Activated naive CD4-positive, alpha-beta T cell treated with anti-CD3 and anti-CD28 coated beads, Interleukin-2, amount 10 ng/mL, durations not matched to agents 7 days and 5 days (primary cell): ENCODE results near the gene SMIM31.

Source experiments
- CTCF ChIA-PET: fragments of 350-600 bp; sonication (Branson Sonifier 250); formaldehyde crosslinking; loops from one replicate; lab custom pipeline; 2021; ENCODE audit warnings: antibody characterized with exemption; lab: Charles Lee
- DNase-seq: peaks from one replicate; pipeline ENCODE4 v3.0.0-alpha.2; 2020
- H3K27ac Mint-ChIP-seq: one replicate; pipeline ENCODE4 v1.8.0; 2021; ENCODE audit warnings: mild to moderate bottlenecking, moderate library complexity, mixed read lengths
- H3K27me3 Mint-ChIP-seq: one replicate; pipeline ENCODE4 v1.8.0; 2021; ENCODE audit warnings: mild to moderate bottlenecking, mixed read lengths
- H3K36me3 Mint-ChIP-seq: one replicate; pipeline ENCODE4 v1.8.0; 2021; ENCODE audit warnings: mixed read lengths
- H3K4me1 Mint-ChIP-seq: one replicate; pipeline ENCODE4 v1.8.0; 2021; ENCODE audit warnings: mixed read lengths
- H3K4me3 Mint-ChIP-seq: one replicate; pipeline ENCODE4 v1.8.0; 2021; ENCODE audit warnings: mild to moderate bottlenecking, moderate library complexity, mixed read lengths
- H3K9me3 Mint-ChIP-seq: one replicate; pipeline ENCODE4 v1.8.0; 2021; ENCODE audit warnings: mixed read lengths

Gene SMIM31

DNA sequence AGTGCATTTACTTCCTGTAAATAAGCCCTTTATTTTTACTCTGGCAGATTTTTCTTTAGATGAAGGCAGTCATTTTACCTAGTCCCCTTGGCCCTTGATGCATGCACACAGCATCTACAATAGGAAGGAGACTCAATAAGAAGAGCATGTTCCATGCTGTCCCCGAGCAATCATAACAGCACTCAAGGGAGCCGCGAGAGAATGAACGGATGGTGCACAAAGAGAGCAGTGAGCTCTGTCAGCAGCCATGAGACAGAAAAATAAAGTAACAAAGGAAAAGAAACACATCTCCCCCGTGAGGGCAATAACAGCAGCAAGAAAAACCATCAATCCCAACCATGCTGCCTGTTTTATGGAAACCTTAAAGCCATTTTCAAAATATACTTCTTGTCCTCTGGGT is 11.9 kb downstream of the SMIM31 start:
- H3K4me3 Mint-ChIP-seq, result no peak overlapping the region
- CTCF ChIA-PET, result no interaction called here
- no peaks in the 10 kb centered on the region for H3K4me1 Mint-ChIP-seq
- H3K9me3 Mint-ChIP-seq, result no peaks in the 10 kb centered on the region
- no peak for DNase-seq
- H3K27me3 Mint-ChIP-seq, result peaks cover 6% of the 10 kb centered on the region
- H3K36me3 Mint-ChIP-seq, result no peaks in the 10 kb centered on the region
- H3K27ac Mint-ChIP-seq, result no peak overlapping the region

DNA sequence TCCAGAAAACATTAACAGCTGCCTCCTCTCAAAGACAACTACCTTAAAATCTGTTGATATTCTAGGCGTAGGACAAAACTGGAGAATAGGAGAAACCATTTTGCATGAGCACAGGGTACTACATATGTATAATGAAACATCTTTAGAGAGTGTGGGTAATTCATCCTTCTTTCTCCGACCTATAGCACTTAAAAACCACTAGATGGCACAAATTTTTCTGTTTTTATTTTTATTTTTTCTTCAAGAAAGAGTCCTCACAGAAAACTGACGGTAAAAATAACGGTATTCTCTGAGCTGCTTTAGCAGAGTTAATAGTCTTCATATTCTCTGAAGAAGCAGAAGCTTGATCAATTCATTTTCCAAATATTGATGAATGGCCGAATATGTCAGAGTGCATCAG is 14.6 kb downstream of the SMIM31 start:
- peaks cover 6% of the 10 kb centered on the region for H3K27me3 Mint-ChIP-seq
- H3K9me3 Mint-ChIP-seq, result no peaks in the 10 kb centered on the region
- H3K4me1 Mint-ChIP-seq, result no peaks in the 10 kb centered on the region
- no peak for DNase-seq
- no peaks in the 10 kb centered on the region for H3K36me3 Mint-ChIP-seq
- H3K27ac Mint-ChIP-seq, result no peak overlapping the region
- H3K4me3 Mint-ChIP-seq, result no peak overlapping the region
- CTCF ChIA-PET, result interaction anchor here (0.6 to 3.0 kb wide), 7 partner anchors 8 to 697 kb away, joined by 3 to 9 read pairs (median 4); no protein-coding TSS in a partner anchor

GRCh38 chr4:164770010-164770724 is 16.2 kb downstream of the SMIM31 start:
- no peak for DNase-seq
- H3K4me3 Mint-ChIP-seq, result no peak overlapping the region
- no peaks in the 10 kb centered on the region for H3K4me1 Mint-ChIP-seq
- peaks cover 6% of the 10 kb centered on the region for H3K27me3 Mint-ChIP-seq
- H3K27ac Mint-ChIP-seq, result no peak overlapping the region
- H3K9me3 Mint-ChIP-seq, result no peaks in the 10 kb centered on the region
- CTCF ChIA-PET, result interaction anchor here (0.7 to 1.6 kb wide), 4 partner anchors 8 to 327 kb away, joined by 3 read pairs; no protein-coding TSS in a partner anchor
- H3K36me3 Mint-ChIP-seq, result no peaks in the 10 kb centered on the region

GRCh38 chr4:164771088-164771487 is 17.2 kb downstream of the SMIM31 start:
- Mint-ChIP-seq H3K9me3 (no peaks in the 10 kb centered on the region), H3K36me3 (no peaks in the 10 kb centered on the region), H3K27me3 (peaks cover 6% of the 10 kb centered on the region), H3K27ac (no peak overlapping the region), H3K4me1 (no peaks in the 10 kb centered on the region), H3K4me3 (no peak overlapping the region)
- DNase-seq, result no peak
- CTCF ChIA-PET, result interaction anchor here (1.6 kb wide), 1 partner anchor 15 kb away, joined by 3 read pairs; no protein-coding TSS in a partner anchor

DNA sequence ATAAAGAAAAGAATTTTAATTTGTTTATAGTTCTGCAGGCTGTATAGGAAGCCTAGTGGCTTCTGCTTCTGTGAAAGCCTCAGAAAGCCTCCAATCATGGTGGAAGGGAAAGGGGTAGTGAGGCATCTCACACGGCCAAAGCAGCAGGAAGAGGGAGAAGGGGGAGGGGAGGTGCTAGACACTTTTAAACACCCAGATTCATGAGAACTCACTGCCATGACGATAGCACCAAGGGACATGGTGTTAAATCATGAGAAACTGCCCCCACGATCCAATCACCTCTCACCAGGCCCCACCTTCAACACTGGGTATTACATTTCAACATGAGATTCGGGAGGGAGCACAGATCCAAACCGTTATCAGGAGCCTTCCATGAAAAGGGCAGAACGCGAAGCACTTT is 18.1 kb downstream of the SMIM31 start:
- no peaks in the 10 kb centered on the region for H3K9me3 Mint-ChIP-seq
- peaks cover 6% of the 10 kb centered on the region for H3K27me3 Mint-ChIP-seq
- H3K27ac Mint-ChIP-seq, result no peak overlapping the region
- CTCF ChIA-PET, result no interaction called here
- H3K4me1 Mint-ChIP-seq, result no peaks in the 10 kb centered on the region
- no peaks in the 10 kb centered on the region for H3K36me3 Mint-ChIP-seq
- H3K4me3 Mint-ChIP-seq, result no peak overlapping the region
- no peak for DNase-seq

DNA sequence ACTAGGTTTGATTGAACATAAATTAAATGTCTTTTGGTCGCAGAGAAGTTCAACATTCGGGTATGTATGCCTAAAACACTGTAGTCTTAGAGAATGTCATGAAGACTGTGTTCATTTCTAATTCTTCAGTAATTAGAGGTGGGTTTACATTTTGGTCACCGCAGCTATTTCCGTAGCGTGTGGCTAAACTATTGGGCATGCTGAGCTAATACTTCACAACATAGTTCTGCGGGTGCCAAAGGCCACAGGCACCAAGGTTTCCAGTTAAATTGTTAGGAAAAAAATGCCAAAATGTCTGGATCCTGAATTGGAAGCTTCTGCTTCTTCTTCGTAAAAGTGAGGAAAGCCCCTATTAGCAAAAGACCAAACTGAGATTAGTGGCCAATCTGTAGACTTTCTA is 25.1 kb downstream of the SMIM31 start:
- H3K36me3 Mint-ChIP-seq, result no peaks in the 10 kb centered on the region
- no peaks in the 10 kb centered on the region for H3K4me1 Mint-ChIP-seq
- H3K27me3 Mint-ChIP-seq, result no peaks in the 10 kb centered on the region
- no peak overlapping the region for H3K4me3 Mint-ChIP-seq
- H3K9me3 Mint-ChIP-seq, result no peaks in the 10 kb centered on the region
- no peak for DNase-seq
- CTCF ChIA-PET, result interaction anchor here (0.6 to 1.3 kb wide), 3 partner anchors 133 to 1318 kb away, joined by 3 read pairs; no protein-coding TSS in a partner anchor
- no peak overlapping the region for H3K27ac Mint-ChIP-seq

DNA sequence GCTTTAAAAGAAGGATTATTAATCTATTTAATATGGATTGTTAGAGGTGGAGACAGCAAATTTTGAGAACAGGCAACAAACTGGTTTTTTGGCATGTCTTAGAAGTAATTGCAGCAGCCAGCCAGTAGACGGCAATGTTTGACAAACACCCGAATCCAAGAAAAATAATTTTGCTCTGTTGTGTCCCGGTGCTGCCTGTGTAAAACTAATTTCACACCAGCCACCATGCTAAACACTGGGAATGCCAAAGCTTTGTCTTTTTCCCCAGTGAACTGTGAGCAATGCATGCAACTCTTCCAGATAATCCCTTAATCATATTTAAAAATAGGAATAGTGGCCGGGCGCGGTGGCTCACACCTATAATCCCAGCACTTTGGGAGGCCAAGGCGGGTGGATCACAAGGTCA is 25.9 kb downstream of the SMIM31 start:
- Mint-ChIP-seq H3K27me3 (no peaks in the 10 kb centered on the region), H3K9me3 (no peaks in the 10 kb centered on the region), H3K4me1 (no peaks in the 10 kb centered on the region), H3K4me3 (no peak overlapping the region), H3K27ac (no peak overlapping the region), H3K36me3 (no peaks in the 10 kb centered on the region)
- peak; percentile 51 for DNase-seq
- CTCF ChIA-PET, result interaction anchor here (1.1 to 1.3 kb wide), 3 partner anchors 281 to 317 kb away, joined by 3 to 7 read pairs (median 4); no protein-coding TSS in a partner anchor

DNA sequence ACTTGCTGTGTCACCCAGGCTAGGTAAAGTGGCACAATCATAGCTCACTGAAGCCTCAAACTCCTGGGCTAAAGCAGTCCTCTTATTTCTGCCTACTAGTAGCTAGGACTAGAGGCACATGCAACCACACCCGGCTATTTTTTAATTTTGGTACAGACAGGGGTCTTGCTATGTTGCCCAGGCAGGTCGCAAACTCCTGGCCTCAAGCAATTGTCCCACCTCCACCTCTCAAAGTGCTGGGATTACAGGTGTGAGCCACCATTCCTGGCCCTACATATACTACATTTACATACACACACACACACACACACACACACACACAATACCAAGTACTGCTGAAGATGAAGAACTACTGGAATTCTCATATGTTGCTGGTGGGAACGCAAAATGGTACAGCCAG is 26.9 kb downstream of the SMIM31 start:
- no peaks in the 10 kb centered on the region for H3K36me3 Mint-ChIP-seq
- no peak for DNase-seq
- no peak overlapping the region for H3K27ac Mint-ChIP-seq
- H3K4me1 Mint-ChIP-seq, result no peaks in the 10 kb centered on the region
- no peaks in the 10 kb centered on the region for H3K9me3 Mint-ChIP-seq
- no peak overlapping the region for H3K4me3 Mint-ChIP-seq
- CTCF ChIA-PET, result interaction anchor here (0.9 to 1.3 kb wide), 3 partner anchors 13 to 316 kb away, joined by 4 to 7 read pairs (median 6); no protein-coding TSS in a partner anchor
- no peaks in the 10 kb centered on the region for H3K27me3 Mint-ChIP-seq

- no peak for DNase-seq
- Mint-ChIP-seq H3K27me3 (no peaks in the 10 kb centered on the region), H3K27ac (no peak overlapping the region), H3K4me3 (no peak overlapping the region), H3K4me1 (no peaks in the 10 kb centered on the region), H3K9me3 (no peaks in the 10 kb centered on the region), H3K36me3 (no peaks in the 10 kb centered on the region)
- CTCF ChIA-PET, result no interaction called here
These were observed 30.0 kb downstream of the SMIM31 start for GRCh38 chr4:164783976-164784375.

- H3K4me1 Mint-ChIP-seq, result no peaks in the 10 kb centered on the region
- no peak overlapping the region for H3K4me3 Mint-ChIP-seq
- CTCF ChIA-PET, result no interaction called here
- no peak overlapping the region for H3K27ac Mint-ChIP-seq
- DNase-seq, result no peak
- H3K36me3 Mint-ChIP-seq, result no peaks in the 10 kb centered on the region
- no peaks in the 10 kb centered on the region for H3K9me3 Mint-ChIP-seq
- no peaks in the 10 kb centered on the region for H3K27me3 Mint-ChIP-seq
These were observed 35.1 kb downstream of the SMIM31 start for GRCh38 chr4:164789047-164789446.

- Mint-ChIP-seq H3K36me3 (no peaks in the 10 kb centered on the region), H3K27ac (no peak overlapping the region), H3K9me3 (no peaks in the 10 kb centered on the region), H3K4me1 (no peaks in the 10 kb centered on the region), H3K4me3 (no peak overlapping the region), H3K27me3 (no peaks in the 10 kb centered on the region)
- DNase-seq, result no peak
- CTCF ChIA-PET, result no interaction called here
These were observed 36.3 kb downstream of the SMIM31 start for GRCh38 chr4:164790249-164790648.

DNA sequence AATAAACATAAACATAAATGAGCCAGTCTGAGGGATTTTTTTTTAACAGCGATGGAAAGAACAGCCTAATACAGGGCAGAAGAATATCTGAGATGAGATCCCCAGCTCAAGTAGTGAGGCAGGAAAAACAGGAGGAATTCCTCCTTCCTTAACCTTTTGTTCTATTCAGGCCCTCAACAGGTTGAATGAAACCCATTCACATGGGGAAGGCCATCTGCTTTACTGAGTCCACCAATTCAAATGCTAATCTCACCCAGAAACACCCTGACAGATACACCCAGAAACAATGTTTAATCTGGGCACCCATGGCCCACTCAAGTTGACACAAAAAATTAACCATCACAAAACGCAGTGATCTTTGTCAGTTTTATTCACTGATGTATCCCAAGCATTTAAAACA is 45.5 kb downstream of the SMIM31 start:
- CTCF ChIA-PET, result no interaction called here
- Mint-ChIP-seq H3K36me3 (no peaks in the 10 kb centered on the region), H3K27me3 (no peaks in the 10 kb centered on the region), H3K4me3 (no peak overlapping the region), H3K4me1 (no peaks in the 10 kb centered on the region), H3K9me3 (no peaks in the 10 kb centered on the region), H3K27ac (no peak overlapping the region)
- DNase-seq, result no peak

DNA sequence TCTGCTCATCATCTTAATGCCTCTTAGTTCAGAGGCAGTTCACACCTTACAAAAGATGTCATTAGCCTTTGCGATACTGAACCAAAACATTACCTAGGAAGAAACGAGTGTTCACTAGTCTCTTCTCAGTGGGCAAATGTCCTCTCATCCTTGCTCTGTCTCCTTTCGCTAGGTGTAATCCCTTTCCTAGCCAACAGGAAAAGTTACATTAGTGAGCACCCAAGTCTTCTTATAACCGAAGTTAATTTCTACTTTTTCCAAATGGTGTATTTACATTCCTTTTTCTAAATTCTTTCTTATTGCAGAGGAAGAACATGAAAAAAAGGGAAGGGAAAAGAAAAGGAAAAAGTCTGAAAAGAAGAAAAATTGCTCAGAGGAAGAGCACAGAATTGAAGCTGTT is 46.9 kb downstream of the SMIM31 start:
- Mint-ChIP-seq H3K4me1 (no peaks in the 10 kb centered on the region), H3K36me3 (no peaks in the 10 kb centered on the region), H3K9me3 (no peaks in the 10 kb centered on the region), H3K4me3 (no peak overlapping the region), H3K27me3 (no peaks in the 10 kb centered on the region), H3K27ac (no peak overlapping the region)
- DNase-seq, result no peak
- CTCF ChIA-PET, result no interaction called here

DNA sequence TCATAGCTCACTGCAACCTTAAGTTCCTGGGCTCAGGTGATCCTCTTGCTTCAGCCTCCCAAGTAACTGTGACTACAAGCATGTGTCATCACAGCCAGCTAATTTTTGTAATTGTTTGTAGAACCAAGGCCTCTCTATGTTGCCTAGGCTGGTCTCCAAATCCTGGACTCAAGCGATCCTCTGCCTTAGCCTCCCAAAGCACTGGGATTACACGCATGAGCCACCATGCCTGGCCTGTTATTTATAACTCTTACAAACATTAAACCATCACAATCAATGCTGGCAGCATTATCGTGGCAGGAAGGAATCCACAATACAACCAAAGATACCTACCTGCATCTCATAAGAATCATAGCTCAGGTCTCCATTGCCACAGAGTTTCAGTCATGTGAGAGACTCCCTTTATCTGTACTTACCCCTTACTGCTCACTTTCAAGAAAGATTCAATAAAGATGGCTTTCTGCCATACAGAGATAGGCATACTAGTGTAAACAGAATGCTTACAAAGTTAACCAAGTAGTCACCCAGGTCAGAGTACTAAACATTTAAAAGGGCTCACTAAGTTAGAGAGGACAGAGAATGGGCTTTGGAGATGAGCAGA is 48.5 kb downstream of the SMIM31 start:
- Mint-ChIP-seq H3K27ac (no peak overlapping the region), H3K9me3 (no peaks in the 10 kb centered on the region), H3K4me3 (no peak overlapping the region), H3K4me1 (no peaks in the 10 kb centered on the region), H3K27me3 (no peaks in the 10 kb centered on the region), H3K36me3 (no peaks in the 10 kb centered on the region)
- CTCF ChIA-PET, result no interaction called here
- DNase-seq, result no peak

DNA sequence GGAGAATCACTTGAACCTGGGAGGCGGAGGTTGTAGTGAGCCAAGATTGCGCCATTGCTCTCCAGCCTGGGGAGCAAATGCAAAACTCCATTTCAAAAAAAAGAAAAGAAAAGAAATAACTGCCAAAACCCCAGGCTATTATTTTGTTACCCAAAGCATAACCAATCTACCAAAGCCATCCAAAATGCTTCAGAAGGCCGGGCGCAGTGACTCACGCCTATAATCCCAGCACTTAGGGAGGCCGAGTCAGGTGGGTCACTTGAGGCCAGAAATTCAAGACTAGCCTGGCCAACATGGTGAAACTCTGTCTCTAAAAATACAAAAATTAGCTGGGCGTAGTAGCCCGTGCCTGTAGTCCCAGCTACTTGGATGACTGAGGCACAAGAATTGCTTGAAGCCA is 49.8 kb downstream of the SMIM31 start:
- H3K4me3 Mint-ChIP-seq, result no peak overlapping the region
- no peak for DNase-seq
- H3K27me3 Mint-ChIP-seq, result no peaks in the 10 kb centered on the region
- no peaks in the 10 kb centered on the region for H3K4me1 Mint-ChIP-seq
- no peaks in the 10 kb centered on the region for H3K9me3 Mint-ChIP-seq
- CTCF ChIA-PET, result no interaction called here
- no peak overlapping the region for H3K27ac Mint-ChIP-seq
- H3K36me3 Mint-ChIP-seq, result no peaks in the 10 kb centered on the region
